ENCODE measurements around the gene GABRR1. TPM values are rescaled to one million over a fixed set of nuclear protein-coding genes. Genes with fewer than 3 reads are reported as not detected.

GABRR1 gene
- total and polyA plus RNA-seq, 2 donors (not counting 3 experiments of a cell fraction or from before 2014, with no cell fraction given) = not detected

- Histone ChIP-seq H2AFZ (ENCODE audit: low read depth, low read length) (no peak overlapping the region), H4K20me1 (replicated peaks; ENCODE audit: control insufficient read depth, extremely low read depth, insufficient read depth, low read length) (no peaks in the 10 kb centered on the region), H3K4me2 (ENCODE audit: insufficient read depth, low read length) (no peak overlapping the region), H3K9me1 (replicated peaks; ENCODE audit: control insufficient read depth, extremely low read depth, insufficient read depth, low read length) (no peaks in the 10 kb centered on the region), H3K36me3 (ENCODE audit: control insufficient read depth in 2 of 2, extremely low read depth in 1 of 2, insufficient read depth in 2 of 2, low read length in 2 of 2) (no peaks in the 10 kb centered on the region), H3K9ac (replicated peaks; ENCODE audit: extremely low read depth, insufficient read depth, low read length) (no peak overlapping the region), H3K27ac (ENCODE audit: insufficient read depth, low read depth, low read length) (no peak overlapping the region), H3K9me3 (replicated peaks; ENCODE audit: control insufficient read depth, insufficient read depth, low read length) (no peaks in the 10 kb centered on the region), H3K4me3 (replicated peaks in 1 of 3; ENCODE audit: insufficient read depth in 1 of 3, low read depth in 1 of 3, low read length in 3 of 3) (no peak overlapping the region), H3K79me2 (ENCODE audit: control insufficient read depth, insufficient read depth, low read length) (no peaks in the 10 kb centered on the region), H3K4me1 (ENCODE audit: control insufficient read depth, extremely low read depth, insufficient read depth, low read length) (no peaks in the 10 kb centered on the region), H3K27me3 (ENCODE audit: control insufficient read depth in 2 of 2, insufficient read depth in 2 of 2, low read length in 2 of 2) (peaks cover 0 to 2% of the 10 kb centered on the region in 2 experiments)
- TF ChIP-seq JUN (IDR thresholded peaks at IDR 0.05; ENCODE audit: borderline replicate concordance, insufficient read depth, insufficient read length, low read depth) = no peak
- TF ChIP-seq EZH2 (IDR thresholded peaks at IDR 0.05; ENCODE audit: borderline replicate concordance, low read depth, low read length, severe bottlenecking) = no peak
- TF ChIP-seq MYC (IDR thresholded peaks at IDR 0.05; ENCODE audit: low read depth, low read length) = no peak
- TF ChIP-seq, protein P1, sequence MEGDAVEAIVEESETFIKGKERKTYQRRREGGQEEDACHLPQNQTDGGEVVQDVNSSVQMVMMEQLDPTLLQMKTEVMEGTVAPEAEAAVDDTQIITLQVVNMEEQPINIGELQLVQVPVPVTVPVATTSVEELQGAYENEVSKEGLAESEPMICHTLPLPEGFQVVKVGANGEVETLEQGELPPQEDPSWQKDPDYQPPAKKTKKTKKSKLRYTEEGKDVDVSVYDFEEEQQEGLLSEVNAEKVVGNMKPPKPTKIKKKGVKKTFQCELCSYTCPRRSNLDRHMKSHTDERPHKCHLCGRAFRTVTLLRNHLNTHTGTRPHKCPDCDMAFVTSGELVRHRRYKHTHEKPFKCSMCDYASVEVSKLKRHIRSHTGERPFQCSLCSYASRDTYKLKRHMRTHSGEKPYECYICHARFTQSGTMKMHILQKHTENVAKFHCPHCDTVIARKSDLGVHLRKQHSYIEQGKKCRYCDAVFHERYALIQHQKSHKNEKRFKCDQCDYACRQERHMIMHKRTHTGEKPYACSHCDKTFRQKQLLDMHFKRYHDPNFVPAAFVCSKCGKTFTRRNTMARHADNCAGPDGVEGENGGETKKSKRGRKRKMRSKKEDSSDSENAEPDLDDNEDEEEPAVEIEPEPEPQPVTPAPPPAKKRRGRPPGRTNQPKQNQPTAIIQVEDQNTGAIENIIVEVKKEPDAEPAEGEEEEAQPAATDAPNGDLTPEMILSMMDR (IDR thresholded peaks at IDR 0.05; ENCODE audit: extremely low read depth in 1 of 2, insufficient read depth in 1 of 2, low read depth in 1 of 2, low read length in 2 of 2) = no peak
- no peak for TF ChIP-seq MAX (IDR thresholded peaks at IDR 0.05; ENCODE audit: insufficient read depth, insufficient read length)
- TF ChIP-seq FOS (IDR thresholded peaks at IDR 0.05; ENCODE audit: borderline replicate concordance, insufficient read depth, low read length) = no peak
- TF ChIP-seq POLR2A (IDR thresholded peaks at IDR 0.05; ENCODE audit: low read depth, low read length) = no peak
- no peak for TF ChIP-seq GATA2 (IDR thresholded peaks at IDR 0.05; ENCODE audit: insufficient read depth, insufficient read length, low read depth, low read length)
- no peak for TF ChIP-seq POLR2AphosphoS5 (IDR thresholded peaks at IDR 0.05; ENCODE audit: insufficient read depth, low read depth, low read length)
- intact Hi-C loops (cut with micrococcal nuclease) = no loop called here
- DNase-seq (ENCODE audit: low read depth, low spot score) (no peak), FAIRE-seq (no peak)
- POLR2A ChIA-PET = no interaction called here
- dilution Hi-C loops (cut with MboI; ENCODE audit: extremely low pct_ligation_motif_present, low sequenced_read_pairs) = no loop called here
- BruUV-seq (replicated peaks) = no TSS peak
- CTCF ChIA-PET = no interaction called here
Measured at GRCh38 chr6:89180112-89180511, 37.0 kb downstream of the GABRR1 start.

Measured in endothelial cell of umbilical vein (primary cell).